MM.1S (cell line): Measurements from ENCODE around the gene PTPRD.

Source experiments
- DNase-seq: peaks from one replicate; pipeline ENCODE4 v3.0.0-alpha.2; 2015
- H2AFZ ChIP-seq: fragments of 300-600 bp; sonication (generic); 2 replicates; pipeline ENCODE4 v1.6.0; 2016; ENCODE audit warnings: antibody characterized with exemption, low read length
- H3F3A ChIP-seq: fragments of 300-600 bp; sonication (generic); 2 replicates; pipeline ENCODE4 v1.6.1; 2016; ENCODE audit warnings: mild to moderate bottlenecking, antibody characterized with exemption, low read length, moderate library complexity, mixed read lengths; ENCODE audit not compliant: insufficient read depth
- H3K27ac ChIP-seq: fragments of 300-600 bp; sonication (generic); 2 replicates; pipeline ENCODE4 v1.5.1; 2016; ENCODE audit warnings: mild to moderate bottlenecking, low read length
- H3K27me3 ChIP-seq: fragments of 300-600 bp; sonication (generic); replicated peaks from 2 replicates; pipeline ENCODE4 v1.6.0; 2016; ENCODE audit warnings: low read length; ENCODE audit not compliant: insufficient read depth
- H3K36me3 ChIP-seq: fragments of 300-600 bp; sonication (generic); replicated peaks from 2 replicates; pipeline ENCODE4 v1.6.1; 2016; ENCODE audit warnings: mild to moderate bottlenecking, low read length, mixed read lengths; ENCODE audit not compliant: insufficient read depth
- H3K4me1 ChIP-seq: fragments of 300-600 bp; sonication (generic); 2 replicates; pipeline ENCODE4 v1.6.1; 2016; ENCODE audit warnings: low read length, mixed read lengths
- H3K4me2 ChIP-seq: fragments of 300-600 bp; sonication (generic); 2 replicates; pipeline ENCODE4 v1.6.0; 2016; ENCODE audit warnings: low read depth, low read length
- H3K4me3 ChIP-seq: fragments of 300-600 bp; sonication (generic); 2 replicates; pipeline ENCODE4 v1.5.1; 2016; ENCODE audit warnings: low read length, mixed read lengths
- H3K79me2 ChIP-seq: fragments of 300-600 bp; sonication (generic); 2 replicates; pipeline ENCODE4 v1.6.1; 2016; ENCODE audit warnings: mixed run types, low read length, mixed read lengths
- H3K9ac ChIP-seq: fragments of 300-600 bp; sonication (generic); 2 replicates; pipeline ENCODE4 v1.6.1; 2016; ENCODE audit warnings: low read length, mixed read lengths
- H3K9me2 ChIP-seq: fragments of 300-600 bp; sonication (generic); replicated peaks from 2 replicates; pipeline ENCODE4 v1.6.1; 2016; ENCODE audit warnings: mild to moderate bottlenecking, low read length, mixed read lengths; ENCODE audit not compliant: insufficient read depth
- H3K9me3 ChIP-seq: fragments of 300-600 bp; sonication (generic); replicated peaks from 2 replicates; pipeline ENCODE4 v1.6.1; 2016; ENCODE audit warnings: mild to moderate bottlenecking, low read length, mixed read lengths; ENCODE audit not compliant: insufficient read depth
- H4K20me1 ChIP-seq: fragments of 300-600 bp; sonication (generic); 2 replicates; pipeline ENCODE4 v1.6.1; 2016; ENCODE audit warnings: mild to moderate bottlenecking, low read length, moderate library complexity, mixed read lengths; ENCODE audit not compliant: insufficient read depth
- EZH2 ChIP-seq: fragments of 300-600 bp; sonication (generic); optimal IDR thresholded peaks from 2 replicates; pipeline ENCODE3; 2017; ENCODE audit warnings: low read depth, mild to moderate bottlenecking, antibody characterized with exemption, low read length, mixed read lengths
- EZH2phosphoT487 ChIP-seq: fragments of 300-600 bp; sonication (generic); IDR thresholded peaks from 2 replicates; pipeline ENCODE4 v1.6.1; 2018; ENCODE audit warnings: antibody characterized with exemption, low read length
- TF ChIP-seq, protein P1 (sequence below): fragments of 300-600 bp; sonication (generic); IDR thresholded peaks from 2 replicates; pipeline ENCODE4 v1.5.1; 2016; ENCODE audit warnings: antibody characterized with exemption, low read length, mixed read lengths

Gene PTPRD

DNA sequence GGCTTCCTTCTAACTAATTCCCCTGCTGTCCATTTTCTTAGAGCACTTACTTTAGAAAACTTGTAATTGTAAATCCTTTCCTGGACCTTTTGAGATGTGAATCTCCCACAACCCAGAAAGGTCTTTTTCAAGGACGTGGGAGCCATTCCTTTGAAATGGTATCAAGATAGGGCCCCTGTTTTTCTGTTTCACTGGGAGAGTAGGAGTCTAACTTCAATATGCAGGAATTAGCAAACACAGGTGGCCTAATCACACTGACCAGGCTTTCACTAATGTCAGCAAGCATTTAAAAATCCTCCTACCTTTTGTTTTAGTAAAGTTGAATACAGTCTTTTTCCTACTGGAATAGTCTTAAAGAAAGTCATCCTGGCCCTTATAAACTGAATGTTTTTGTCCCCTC is 558.3 kb downstream of the PTPRD start:
- H3K9ac ChIP-seq = no peak overlapping the region
- H3K27me3 ChIP-seq = no peaks in the 10 kb centered on the region
- no peaks in the 10 kb centered on the region for H3K36me3 ChIP-seq
- H3K79me2 ChIP-seq = no peaks in the 10 kb centered on the region
- no peaks in the 10 kb centered on the region for H3K4me1 ChIP-seq
- no peaks in the 10 kb centered on the region for H3F3A ChIP-seq
- no peaks in the 10 kb centered on the region for H3K9me3 ChIP-seq
- no peak overlapping the region for H2AFZ ChIP-seq
- H3K4me2 ChIP-seq = no peak overlapping the region
- H4K20me1 ChIP-seq = no peaks in the 10 kb centered on the region
- no peak overlapping the region for H3K4me3 ChIP-seq
- no peaks in the 10 kb centered on the region for H3K9me2 ChIP-seq
- TF ChIP-seq EZH2 (no peak), EZH2phosphoT487 (no peak)
- TF ChIP-seq, protein P1, sequence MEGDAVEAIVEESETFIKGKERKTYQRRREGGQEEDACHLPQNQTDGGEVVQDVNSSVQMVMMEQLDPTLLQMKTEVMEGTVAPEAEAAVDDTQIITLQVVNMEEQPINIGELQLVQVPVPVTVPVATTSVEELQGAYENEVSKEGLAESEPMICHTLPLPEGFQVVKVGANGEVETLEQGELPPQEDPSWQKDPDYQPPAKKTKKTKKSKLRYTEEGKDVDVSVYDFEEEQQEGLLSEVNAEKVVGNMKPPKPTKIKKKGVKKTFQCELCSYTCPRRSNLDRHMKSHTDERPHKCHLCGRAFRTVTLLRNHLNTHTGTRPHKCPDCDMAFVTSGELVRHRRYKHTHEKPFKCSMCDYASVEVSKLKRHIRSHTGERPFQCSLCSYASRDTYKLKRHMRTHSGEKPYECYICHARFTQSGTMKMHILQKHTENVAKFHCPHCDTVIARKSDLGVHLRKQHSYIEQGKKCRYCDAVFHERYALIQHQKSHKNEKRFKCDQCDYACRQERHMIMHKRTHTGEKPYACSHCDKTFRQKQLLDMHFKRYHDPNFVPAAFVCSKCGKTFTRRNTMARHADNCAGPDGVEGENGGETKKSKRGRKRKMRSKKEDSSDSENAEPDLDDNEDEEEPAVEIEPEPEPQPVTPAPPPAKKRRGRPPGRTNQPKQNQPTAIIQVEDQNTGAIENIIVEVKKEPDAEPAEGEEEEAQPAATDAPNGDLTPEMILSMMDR = no peak
- H3K27ac ChIP-seq = no peak overlapping the region
- DNase-seq = no peak

DNA sequence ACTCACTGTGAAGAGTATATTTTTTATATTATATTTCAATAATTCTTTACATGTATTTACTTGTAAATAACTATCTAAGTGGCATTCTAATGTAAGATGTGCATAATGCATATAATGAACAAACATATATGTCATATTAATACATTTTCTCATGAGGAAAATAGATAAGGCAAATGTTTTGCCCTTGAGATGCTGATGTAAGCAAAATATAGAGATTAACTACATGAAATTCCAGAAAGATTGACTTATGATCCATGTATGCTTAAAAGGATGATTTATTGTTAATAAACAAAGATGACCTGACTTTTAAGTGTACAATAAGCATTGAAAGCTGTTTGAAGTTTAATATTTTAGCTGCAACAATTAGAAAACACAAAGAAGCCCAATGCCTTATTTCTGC is 559.9 kb downstream of the PTPRD start:
- Histone ChIP-seq H3K9ac (no peak overlapping the region), H2AFZ (no peak overlapping the region), H3K4me3 (no peak overlapping the region), H3K27me3 (no peaks in the 10 kb centered on the region), H3K9me2 (no peaks in the 10 kb centered on the region), H4K20me1 (no peaks in the 10 kb centered on the region), H3K27ac (no peak overlapping the region), H3K36me3 (no peaks in the 10 kb centered on the region), H3K4me2 (no peak overlapping the region), H3K9me3 (no peaks in the 10 kb centered on the region), H3K79me2 (no peaks in the 10 kb centered on the region), H3F3A (no peaks in the 10 kb centered on the region), H3K4me1 (no peaks in the 10 kb centered on the region)
- DNase-seq = no peak
- TF ChIP-seq EZH2phosphoT487 (no peak), EZH2 (no peak)
- TF ChIP-seq, protein P1 = no peak

DNA sequence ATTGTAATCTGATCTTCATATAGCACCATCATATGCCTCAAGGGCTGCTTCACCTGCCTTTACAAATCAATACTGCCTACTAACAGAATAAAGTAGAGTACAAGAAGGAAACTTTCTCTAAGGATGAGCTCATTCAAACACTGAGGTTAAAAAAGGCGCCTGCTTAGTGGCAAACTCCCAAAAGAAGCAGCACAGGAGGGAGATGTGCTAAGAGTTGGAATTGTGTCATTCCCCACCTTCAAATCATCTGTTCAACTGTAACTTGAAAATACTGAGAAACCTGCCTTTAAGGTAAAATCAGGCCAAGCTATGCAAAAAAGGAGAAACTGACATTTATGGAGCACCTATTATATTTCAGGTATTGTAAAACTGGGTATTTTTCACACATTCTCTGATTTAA is 560.6 kb downstream of the PTPRD start:
- Histone ChIP-seq H3K9ac (no peak overlapping the region), H3K4me3 (no peak overlapping the region), H3F3A (no peaks in the 10 kb centered on the region), H3K27ac (no peak overlapping the region), H2AFZ (no peak overlapping the region), H3K79me2 (no peaks in the 10 kb centered on the region), H3K9me2 (no peaks in the 10 kb centered on the region), H3K4me2 (no peak overlapping the region), H3K4me1 (no peaks in the 10 kb centered on the region), H3K27me3 (no peaks in the 10 kb centered on the region), H3K36me3 (no peaks in the 10 kb centered on the region), H3K9me3 (no peaks in the 10 kb centered on the region), H4K20me1 (no peaks in the 10 kb centered on the region)
- DNase-seq = no peak
- TF ChIP-seq EZH2 = no peak
- TF ChIP-seq, protein P1 = no peak

DNA sequence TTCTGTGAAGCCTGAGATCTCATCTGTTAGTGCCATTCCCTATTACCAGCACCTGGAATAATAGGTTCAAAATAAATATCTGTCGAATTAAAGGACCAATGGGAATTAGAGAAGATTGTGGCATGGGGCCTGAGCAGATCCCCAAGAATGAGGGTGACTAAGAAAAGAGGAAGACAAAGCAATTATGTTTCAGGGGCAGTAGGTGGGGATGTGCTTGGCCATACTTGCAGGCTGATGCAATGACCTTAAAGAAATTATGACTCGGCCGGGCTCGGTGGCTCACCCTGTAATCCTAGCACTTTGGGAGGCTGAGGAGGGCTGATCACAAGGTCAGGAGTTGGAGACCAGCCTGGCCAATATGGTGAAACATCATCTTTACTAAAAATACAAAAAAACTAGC is 562.8 kb downstream of the PTPRD start:
- Histone ChIP-seq H3K36me3 (no peaks in the 10 kb centered on the region), H3K9me2 (no peaks in the 10 kb centered on the region), H2AFZ (no peak overlapping the region), H3K27me3 (no peaks in the 10 kb centered on the region), H3K79me2 (no peaks in the 10 kb centered on the region), H3K9ac (no peak overlapping the region), H3K4me2 (no peak overlapping the region), H3K9me3 (no peaks in the 10 kb centered on the region), H3K27ac (no peak overlapping the region), H3K4me3 (no peak overlapping the region), H4K20me1 (no peaks in the 10 kb centered on the region), H3F3A (no peaks in the 10 kb centered on the region), H3K4me1 (no peaks in the 10 kb centered on the region)
- DNase-seq = no peak
- TF ChIP-seq EZH2 = no peak
- no peak for TF ChIP-seq EZH2phosphoT487
- TF ChIP-seq, protein P1 = no peak
